HEK293 (cell line): ENCODE data around the gene LHFPL6.

ENCODE experiments used
- CTCF ChIA-PET: fragments of 350-600 bp; formaldehyde crosslinking; extraction: SDS; loops from one replicate; lab custom pipeline; 2021; ENCODE audit warnings: antibody characterized with exemption; lab: Yijun Ruan, JAX
- POLR2A ChIA-PET: fragments of 300-600 bp; formaldehyde crosslinking; extraction: SDS; loops from one replicate; lab custom pipeline; 2020; ENCODE audit warnings: antibody characterized with exemption, inconsistent platforms; lab: Yijun Ruan, JAX
- H3K27ac ChIP-seq: fragments of 200-500 bp; sonication (Bioruptor generic); 2 replicates; pipeline ENCODE4 v1.5.1; 2014; ENCODE audit warnings: low read depth, low read length, control low read depth, inconsistent platforms; ENCODE audit errors: extremely low read depth
- H3K36me3 ChIP-seq, 2 experiments: fragments of 200-500 bp in 1 of 2; sonication (Bioruptor generic) in 1 of 2; 1 replicate in 1 of 2; 2 replicates in 1 of 2; pipeline ENCODE4 v1.5.1; 2014 to 2017; ENCODE audit warnings: inconsistent platforms in 2 of 2, low read length in 2 of 2; ENCODE audit not compliant: control insufficient read depth in 2 of 2, insufficient read depth in 1 of 2
- H3K4me1 ChIP-seq: fragments of 200-500 bp; sonication (Bioruptor generic); 2 replicates; pipeline ENCODE4 v1.5.1; 2014; ENCODE audit warnings: mild to moderate bottlenecking, low read length, inconsistent platforms; ENCODE audit not compliant: control insufficient read depth, insufficient read depth
- H3K4me3 ChIP-seq: 2 replicates; pipeline ENCODE4 v1.5.1; 2011; ENCODE audit warnings: low read depth, mild to moderate bottlenecking, control low read depth, low read length, moderate library complexity
- H3K9me3 ChIP-seq: fragments of 200-500 bp; sonication (Bioruptor generic); 2 replicates; pipeline ENCODE4 v1.5.1; 2014; ENCODE audit warnings: low read depth, low read length, inconsistent platforms; ENCODE audit not compliant: control insufficient read depth, insufficient read depth
- BCL11A ChIP-seq: fragments of 450-650 bp; formaldehyde crosslinking; IDR thresholded peaks from 2 replicates; pipeline ENCODE4 v1.5.1; 2016; ENCODE audit warnings: low read depth, missing biosample characterization, missing genetic modification characterization
- GFI1B ChIP-seq: fragments of 450-650 bp; formaldehyde crosslinking; IDR thresholded peaks from 2 replicates; pipeline ENCODE4 v1.5.1; 2016; ENCODE audit warnings: missing biosample characterization, missing genetic modification characterization
- KLF10 ChIP-seq: fragments of 450-650 bp; IDR thresholded peaks from 2 replicates; pipeline ENCODE4 v1.5.1; 2018; ENCODE audit warnings: missing biosample characterization, mild to moderate bottlenecking, missing genetic modification characterization
- KLF8 ChIP-seq: fragments of 450-650 bp; formaldehyde crosslinking; IDR thresholded peaks from 2 replicates; pipeline ENCODE4 v1.5.1; 2016; ENCODE audit warnings: missing biosample characterization, missing genetic modification characterization
- KLF9 ChIP-seq: fragments of 450-650 bp; formaldehyde crosslinking; IDR thresholded peaks from 2 replicates; pipeline ENCODE4 v1.5.1; 2016; ENCODE audit warnings: missing biosample characterization, missing genetic modification characterization, low read depth
- PRDM1 ChIP-seq: fragments of 450-650 bp; formaldehyde crosslinking; IDR thresholded peaks from 2 replicates; pipeline ENCODE4; 2016; ENCODE audit warnings: missing biosample characterization, missing genetic modification characterization
- PRDM6 ChIP-seq: fragments of 450-650 bp; formaldehyde crosslinking; IDR thresholded peaks from 2 replicates; pipeline ENCODE4 v1.5.1; 2017; ENCODE audit warnings: missing biosample characterization, missing genetic modification characterization
- ZBTB17 ChIP-seq: fragments of 450-650 bp; formaldehyde crosslinking; IDR thresholded peaks from 2 replicates; pipeline ENCODE4 v1.5.1; 2016; ENCODE audit warnings: missing biosample characterization, missing genetic modification characterization
- ZBTB21 ChIP-seq: fragments of 450-650 bp; formaldehyde crosslinking; IDR thresholded peaks from 2 replicates; pipeline ENCODE4 v1.5.1; 2017; ENCODE audit warnings: missing biosample characterization, missing genetic modification characterization
- ZBTB44 ChIP-seq: fragments of 450-650 bp; IDR thresholded peaks from 2 replicates; pipeline ENCODE4 v1.5.1; 2018; ENCODE audit warnings: missing biosample characterization, mild to moderate bottlenecking, missing genetic modification characterization
- ZBTB49 ChIP-seq: fragments of 450-650 bp; formaldehyde crosslinking; IDR thresholded peaks from 2 replicates; pipeline ENCODE4 v1.5.1; 2016; ENCODE audit warnings: missing biosample characterization, missing genetic modification characterization, low read depth
- ZFP3 ChIP-seq: fragments of 450-650 bp; formaldehyde crosslinking; IDR thresholded peaks from 2 replicates; pipeline ENCODE4 v1.5.1; 2016; ENCODE audit warnings: low read depth, missing biosample characterization, missing genetic modification characterization
- ZFP37 ChIP-seq: fragments of 450-650 bp; formaldehyde crosslinking; IDR thresholded peaks from 2 replicates; pipeline ENCODE4 v1.5.1; 2016; ENCODE audit warnings: missing biosample characterization, missing genetic modification characterization
- ZNF121 ChIP-seq: fragments of 450-650 bp; formaldehyde crosslinking; IDR thresholded peaks from 2 replicates; pipeline ENCODE4 v1.5.1; 2016; ENCODE audit warnings: missing biosample characterization, missing genetic modification characterization
- ZNF140 ChIP-seq: fragments of 450-650 bp; formaldehyde crosslinking; IDR thresholded peaks from 2 replicates; pipeline ENCODE4 v1.5.1; 2016; ENCODE audit warnings: missing biosample characterization, missing genetic modification characterization
- ZNF157 ChIP-seq: fragments of 450-650 bp; formaldehyde crosslinking; IDR thresholded peaks from 2 replicates; pipeline ENCODE4 v1.5.1; 2016; ENCODE audit warnings: missing biosample characterization, missing genetic modification characterization
- ZNF292 ChIP-seq: fragments of 450-650 bp; formaldehyde crosslinking; IDR thresholded peaks from 2 replicates; pipeline ENCODE4 v1.5.1; 2016; ENCODE audit warnings: low read depth, missing biosample characterization, missing genetic modification characterization, borderline replicate concordance
- ZNF341 ChIP-seq: fragments of 450-650 bp; formaldehyde crosslinking; IDR thresholded peaks from 2 replicates; pipeline ENCODE4; 2016; ENCODE audit warnings: low read depth, missing biosample characterization, missing genetic modification characterization
- ZNF544 ChIP-seq: fragments of 450-650 bp; formaldehyde crosslinking; IDR thresholded peaks from 2 replicates; pipeline ENCODE4 v1.5.0; 2017; ENCODE audit warnings: missing biosample characterization, missing genetic modification characterization
- ZNF560 ChIP-seq: fragments of 450-650 bp; formaldehyde crosslinking; IDR thresholded peaks from 2 replicates; pipeline ENCODE4 v1.5.1; 2017; ENCODE audit warnings: missing biosample characterization, missing genetic modification characterization, borderline replicate concordance
- ZNF792 ChIP-seq: fragments of 450-650 bp; formaldehyde crosslinking; IDR thresholded peaks from 2 replicates; pipeline ENCODE4 v1.5.1; 2016; ENCODE audit warnings: missing biosample characterization, missing genetic modification characterization
- TF ChIP-seq, protein P1 (sequence below): fragments of 450-650 bp; formaldehyde crosslinking; IDR thresholded peaks from 2 replicates; pipeline ENCODE4 v1.5.1; 2016; ENCODE audit warnings: missing biosample characterization, missing genetic modification characterization
- TF ChIP-seq, protein P2 (sequence below): fragments of 450-650 bp; formaldehyde crosslinking; conservative IDR thresholded peaks from 2 replicates; pipeline ENCODE4 v1.5.1; 2016; ENCODE audit warnings: low read depth, missing biosample characterization, missing genetic modification characterization

LHFPL6 gene

GRCh38 chr13:39468306-39468705 is 134.7 kb downstream of the LHFPL6 start (continued):
- no peak for TF ChIP-seq ZNF140 (tag by site-specific recombination)
- TF ChIP-seq ZNF121 (tag by site-specific recombination) = no peak
- TF ChIP-seq KLF10 (tag by site-specific recombination) = no peak

GRCh38 chr13:39463611-39464010 is 139.4 kb downstream of the LHFPL6 start:
- Histone ChIP-seq H3K4me3 (no peak overlapping the region), H3K4me1 (peaks cover 5% of the 10 kb centered on the region; the same call in 1 of the 2 replicates), H3K9me3 (no peaks in the 10 kb centered on the region), H3K36me3 (no peaks in the 10 kb centered on the region), H3K27ac (no peak overlapping the region)
- no peak for TF ChIP-seq KLF9 (tag by site-specific recombination)
- no peak for TF ChIP-seq ZFP3 (tag by site-specific recombination)
- TF ChIP-seq ZNF792 (tag by site-specific recombination) = no peak
- no peak for TF ChIP-seq KLF10 (tag by site-specific recombination)
- TF ChIP-seq GFI1B (tag by site-specific recombination) = peak; percentile 95
- no peak for TF ChIP-seq ZBTB17 (tag by site-specific recombination)
- TF ChIP-seq ZBTB44 (tag by site-specific recombination) = peak; percentile 87
- TF ChIP-seq KLF8 (tag by site-specific recombination) = no peak
- no peak for TF ChIP-seq BCL11A (tag by site-specific recombination)
- TF ChIP-seq, protein P1, sequence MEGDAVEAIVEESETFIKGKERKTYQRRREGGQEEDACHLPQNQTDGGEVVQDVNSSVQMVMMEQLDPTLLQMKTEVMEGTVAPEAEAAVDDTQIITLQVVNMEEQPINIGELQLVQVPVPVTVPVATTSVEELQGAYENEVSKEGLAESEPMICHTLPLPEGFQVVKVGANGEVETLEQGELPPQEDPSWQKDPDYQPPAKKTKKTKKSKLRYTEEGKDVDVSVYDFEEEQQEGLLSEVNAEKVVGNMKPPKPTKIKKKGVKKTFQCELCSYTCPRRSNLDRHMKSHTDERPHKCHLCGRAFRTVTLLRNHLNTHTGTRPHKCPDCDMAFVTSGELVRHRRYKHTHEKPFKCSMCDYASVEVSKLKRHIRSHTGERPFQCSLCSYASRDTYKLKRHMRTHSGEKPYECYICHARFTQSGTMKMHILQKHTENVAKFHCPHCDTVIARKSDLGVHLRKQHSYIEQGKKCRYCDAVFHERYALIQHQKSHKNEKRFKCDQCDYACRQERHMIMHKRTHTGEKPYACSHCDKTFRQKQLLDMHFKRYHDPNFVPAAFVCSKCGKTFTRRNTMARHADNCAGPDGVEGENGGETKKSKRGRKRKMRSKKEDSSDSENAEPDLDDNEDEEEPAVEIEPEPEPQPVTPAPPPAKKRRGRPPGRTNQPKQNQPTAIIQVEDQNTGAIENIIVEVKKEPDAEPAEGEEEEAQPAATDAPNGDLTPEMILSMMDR (tag by site-specific recombination) = no peak
- no peak for TF ChIP-seq ZNF157 (tag by site-specific recombination)
- TF ChIP-seq ZBTB49 = no peak
- TF ChIP-seq PRDM1 (tag by site-specific recombination) = 0 out of 2 replicates have a peak, but pooled peaks have one; percentile 11
- no peak for TF ChIP-seq ZNF560 (tag by site-specific recombination)
- no peak for TF ChIP-seq ZNF544 (tag by site-specific recombination)
- TF ChIP-seq ZNF341 = no peak
- peak; percentile 65; the same call in 1 of the 2 replicates for TF ChIP-seq PRDM6 (tag by site-specific recombination)
- TF ChIP-seq, protein P2, sequence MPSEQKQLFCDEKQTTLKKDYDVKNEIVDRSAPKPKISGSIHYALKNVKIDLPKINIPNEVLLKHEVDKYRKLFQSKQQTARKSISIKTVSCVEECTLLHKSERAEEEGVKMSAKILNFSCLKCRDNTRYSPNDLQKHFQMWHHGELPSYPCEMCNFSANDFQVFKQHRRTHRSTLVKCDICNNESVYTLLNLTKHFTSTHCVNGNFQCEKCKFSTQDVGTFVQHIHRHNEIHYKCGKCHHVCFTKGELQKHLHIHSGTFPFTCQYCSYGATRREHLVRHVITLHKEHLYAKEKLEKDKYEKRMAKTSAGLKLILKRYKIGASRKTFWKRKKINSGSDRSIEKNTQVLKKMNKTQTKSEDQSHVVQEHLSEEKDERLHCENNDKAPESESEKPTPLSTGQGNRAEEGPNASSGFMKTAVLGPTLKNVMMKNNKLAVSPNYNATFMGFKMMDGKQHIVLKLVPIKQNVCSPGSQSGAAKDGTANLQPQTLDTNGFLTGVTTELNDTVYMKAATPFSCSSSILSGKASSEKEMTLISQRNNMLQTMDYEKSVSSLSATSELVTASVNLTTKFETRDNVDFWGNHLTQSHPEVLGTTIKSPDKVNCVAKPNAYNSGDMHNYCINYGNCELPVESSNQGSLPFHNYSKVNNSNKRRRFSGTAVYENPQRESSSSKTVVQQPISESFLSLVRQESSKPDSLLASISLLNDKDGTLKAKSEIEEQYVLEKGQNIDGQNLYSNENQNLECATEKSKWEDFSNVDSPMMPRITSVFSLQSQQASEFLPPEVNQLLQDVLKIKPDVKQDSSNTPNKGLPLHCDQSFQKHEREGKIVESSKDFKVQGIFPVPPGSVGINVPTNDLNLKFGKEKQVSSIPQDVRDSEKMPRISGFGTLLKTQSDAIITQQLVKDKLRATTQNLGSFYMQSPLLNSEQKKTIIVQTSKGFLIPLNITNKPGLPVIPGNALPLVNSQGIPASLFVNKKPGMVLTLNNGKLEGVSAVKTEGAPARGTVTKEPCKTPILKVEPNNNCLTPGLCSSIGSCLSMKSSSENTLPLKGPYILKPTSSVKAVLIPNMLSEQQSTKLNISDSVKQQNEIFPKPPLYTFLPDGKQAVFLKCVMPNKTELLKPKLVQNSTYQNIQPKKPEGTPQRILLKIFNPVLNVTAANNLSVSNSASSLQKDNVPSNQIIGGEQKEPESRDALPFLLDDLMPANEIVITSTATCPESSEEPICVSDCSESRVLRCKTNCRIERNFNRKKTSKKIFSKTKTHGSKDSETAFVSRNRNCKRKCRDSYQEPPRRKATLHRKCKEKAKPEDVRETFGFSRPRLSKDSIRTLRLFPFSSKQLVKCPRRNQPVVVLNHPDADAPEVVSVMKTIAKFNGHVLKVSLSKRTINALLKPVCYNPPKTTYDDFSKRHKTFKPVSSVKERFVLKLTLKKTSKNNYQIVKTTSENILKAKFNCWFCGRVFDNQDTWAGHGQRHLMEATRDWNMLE (tag by site-specific recombination) = no peak
- TF ChIP-seq ZNF292 (tag by site-specific recombination) = no peak
- TF ChIP-seq ZBTB21 (tag by site-specific recombination) = no peak
- no peak for TF ChIP-seq ZFP37 (tag by site-specific recombination)
- ChIA-PET POLR2A (no interaction called here), CTCF (no interaction called here)
